GM18502 (cell line): ENCODE measurements around the gene KRTAP9-8.
"Not testable (repeated sequence)": the region's sequence is repeated elsewhere in the genome, so short reads cannot be mapped to it uniquely, and the experiment has no call there.

Experiments
- ATAC-seq: cut with Tn5 transposase; IDR thresholded peaks from one replicate; pipeline ENCODE4 v1.9.1; 2021; ENCODE audit warnings: mild to moderate bottlenecking; ENCODE audit not compliant: unreplicated experiment, poor library complexity

KRTAP9-8 gene

GRCh38 chr17:41237949-41238437, at the start of gene KRTAP9-8:
Gene KRTAP9-8 (plus strand): TSS chr17:41237999. CDS start chr17:41238052, 53 bp downstream.
- not testable (repeated sequence) for ATAC-seq

- not testable (repeated sequence) for ATAC-seq
Observed at GRCh38 chr17:41189837-41190318, 47.9 kb upstream of the KRTAP9-8 start, which contains the start of gene KRTAP9-1. Gene KRTAP9-1 (plus strand): TSS chr17:41189887. CDS start chr17:41189887, 0 bp downstream.

GRCh38 chr17:41190328-41190727, 47.5 kb upstream of the KRTAP9-8 start:
- no peak for ATAC-seq

- ATAC-seq = no peak
Observed at GRCh38 chr17:41196068-41196467, 41.7 kb upstream of the KRTAP9-8 start.

- no peak for ATAC-seq
Observed at GRCh38 chr17:41199421-41200078, 38.2 kb upstream of the KRTAP9-8 start.

- no peak for ATAC-seq
Observed at GRCh38 chr17:41211845-41212466, 25.8 kb upstream of the KRTAP9-8 start.

- ATAC-seq = no peak
Observed at GRCh38 chr17:41212524-41213169, 25.2 kb upstream of the KRTAP9-8 start.

GRCh38 chr17:41215681-41216080, 22.1 kb upstream of the KRTAP9-8 start:
- no peak for ATAC-seq

GRCh38 chr17:41223821-41224220, 14.0 kb upstream of the KRTAP9-8 start:
- ATAC-seq = no peak

GRCh38 chr17:41226051-41226450, 11.7 kb upstream of the KRTAP9-8 start:
- no peak for ATAC-seq

- ATAC-seq = not testable (repeated sequence)
Observed at GRCh38 chr17:41226598-41227095, 11.2 kb upstream of the KRTAP9-8 start, which contains the start of gene KRTAP9-2. Gene KRTAP9-2 (plus strand): TSS chr17:41226648. CDS start chr17:41226655, 7 bp downstream.

- ATAC-seq = no peak
Observed at GRCh38 chr17:41230094-41230493, 7.7 kb upstream of the KRTAP9-8 start.

- no peak for ATAC-seq
Observed at GRCh38 chr17:41231731-41232130, 6.1 kb upstream of the KRTAP9-8 start.

- not testable (repeated sequence) for ATAC-seq
Observed at GRCh38 chr17:41232399-41233105, 5.2 kb upstream of the KRTAP9-8 start, which contains the start of gene KRTAP9-3. Gene KRTAP9-3 (plus strand): TSS chr17:41232449. CDS start chr17:41232502, 53 bp downstream.

GRCh38 chr17:41237116-41237515, 683 bp upstream of the KRTAP9-8 start:
- not testable (repeated sequence) for ATAC-seq

GRCh38 chr17:41246995-41247787, 9.4 kb downstream of the KRTAP9-8 start:
- ATAC-seq = not testable (repeated sequence)

GRCh38 chr17:41249637-41250240, 11.9 kb downstream of the KRTAP9-8 start, which contains the start of gene KRTAP9-4:
Gene KRTAP9-4 (plus strand): TSS chr17:41249687. CDS start chr17:41249721, 34 bp downstream.
- ATAC-seq = not testable (repeated sequence)

GRCh38 chr17:41251261-41251660, 13.5 kb downstream of the KRTAP9-8 start:
- ATAC-seq = no peak

- ATAC-seq = no peak
Observed at GRCh38 chr17:41254861-41255260, 17.1 kb downstream of the KRTAP9-8 start.
